ENCODE results near the gene ATF7. TPM values are rescaled to one million over a fixed set of nuclear protein-coding genes. Genes with fewer than 3 reads are reported as not detected.

ATF7 gene
- total and polyA plus RNA-seq, 2 donors (not counting 3 experiments of a cell fraction or from before 2014, with no cell fraction given): 36.0 to 68.5 TPM

DNA sequence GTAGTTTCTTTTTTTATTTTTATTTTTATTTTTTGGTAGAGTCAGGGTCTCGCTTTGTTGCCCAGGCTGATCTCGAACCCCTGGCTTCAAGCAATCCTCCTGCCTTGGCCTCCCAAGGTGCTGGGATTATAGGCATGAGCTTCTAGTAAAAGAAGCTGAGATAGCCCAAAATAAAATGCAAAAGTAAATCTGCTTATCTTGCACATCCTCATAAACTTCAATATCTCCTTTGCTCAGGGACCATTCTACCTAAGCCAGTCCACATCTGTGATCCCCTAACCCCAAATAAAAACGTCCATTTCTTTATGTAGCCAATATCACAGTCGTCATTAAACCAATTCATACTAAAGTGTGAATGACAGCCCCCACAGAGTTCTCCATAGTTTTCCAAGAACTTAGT is 36.3 kb downstream of the ATF7 start:
- CTCF ChIA-PET: interaction anchor here (1.2 kb wide), 1 partner anchor 15 kb away, joined by 3 read pairs; no protein-coding TSS in a partner anchor
- Histone ChIP-seq H3K9me1 (replicated peaks; ENCODE audit: control insufficient read depth, extremely low read depth, insufficient read depth, low read length) (no peaks in the 10 kb centered on the region), H3K4me2 (ENCODE audit: insufficient read depth, low read length) (no peak overlapping the region), H3K9me3 (replicated peaks; ENCODE audit: control insufficient read depth, insufficient read depth, low read length) (no peaks in the 10 kb centered on the region), H4K20me1 (replicated peaks; ENCODE audit: control insufficient read depth, extremely low read depth, insufficient read depth, low read length) (no peaks in the 10 kb centered on the region), H3K27me3 (ENCODE audit: control insufficient read depth in 2 of 2, insufficient read depth in 2 of 2, low read length in 2 of 2) (no peaks in the 10 kb centered on the region), H3K79me2 (ENCODE audit: control insufficient read depth, insufficient read depth, low read length) (peaks cover 59% of the 10 kb centered on the region), H3K4me1 (ENCODE audit: control insufficient read depth, extremely low read depth, insufficient read depth, low read length) (peaks cover 30% of the 10 kb centered on the region), H2AFZ (ENCODE audit: low read depth, low read length) (no peak overlapping the region), H3K9ac (replicated peaks; ENCODE audit: extremely low read depth, insufficient read depth, low read length) (no peak overlapping the region), H3K4me3 (replicated peaks in 1 of 3; ENCODE audit: insufficient read depth in 1 of 3, low read depth in 1 of 3, low read length in 3 of 3) (no peak overlapping the region), H3K36me3 (ENCODE audit: control insufficient read depth in 2 of 2, extremely low read depth in 1 of 2, insufficient read depth in 2 of 2, low read length in 2 of 2) (peaks cover 0 to 2% of the 10 kb centered on the region in 2 experiments), H3K27ac (ENCODE audit: insufficient read depth, low read depth, low read length) (no peak overlapping the region)
- DNase-seq (ENCODE audit: low read depth, low spot score): no peak
- TF ChIP-seq MYC (IDR thresholded peaks at IDR 0.05; ENCODE audit: low read depth, low read length) (no peak), POLR2A (IDR thresholded peaks at IDR 0.05; ENCODE audit: low read depth, low read length) (no peak), EZH2 (IDR thresholded peaks at IDR 0.05; ENCODE audit: borderline replicate concordance, low read depth, low read length, severe bottlenecking) (no peak), POLR2AphosphoS5 (IDR thresholded peaks at IDR 0.05; ENCODE audit: insufficient read depth, low read depth, low read length) (no peak), FOS (IDR thresholded peaks at IDR 0.05; ENCODE audit: borderline replicate concordance, insufficient read depth, low read length) (no peak), JUN (IDR thresholded peaks at IDR 0.05; ENCODE audit: borderline replicate concordance, insufficient read depth, insufficient read length, low read depth) (no peak), GATA2 (IDR thresholded peaks at IDR 0.05; ENCODE audit: insufficient read depth, insufficient read length, low read depth, low read length) (no peak)
- TF ChIP-seq, protein P1, sequence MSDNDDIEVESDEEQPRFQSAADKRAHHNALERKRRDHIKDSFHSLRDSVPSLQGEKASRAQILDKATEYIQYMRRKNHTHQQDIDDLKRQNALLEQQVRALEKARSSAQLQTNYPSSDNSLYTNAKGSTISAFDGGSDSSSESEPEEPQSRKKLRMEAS (IDR thresholded peaks at IDR 0.05; ENCODE audit: insufficient read depth, insufficient read length): no peak
- TF ChIP-seq, protein P2, sequence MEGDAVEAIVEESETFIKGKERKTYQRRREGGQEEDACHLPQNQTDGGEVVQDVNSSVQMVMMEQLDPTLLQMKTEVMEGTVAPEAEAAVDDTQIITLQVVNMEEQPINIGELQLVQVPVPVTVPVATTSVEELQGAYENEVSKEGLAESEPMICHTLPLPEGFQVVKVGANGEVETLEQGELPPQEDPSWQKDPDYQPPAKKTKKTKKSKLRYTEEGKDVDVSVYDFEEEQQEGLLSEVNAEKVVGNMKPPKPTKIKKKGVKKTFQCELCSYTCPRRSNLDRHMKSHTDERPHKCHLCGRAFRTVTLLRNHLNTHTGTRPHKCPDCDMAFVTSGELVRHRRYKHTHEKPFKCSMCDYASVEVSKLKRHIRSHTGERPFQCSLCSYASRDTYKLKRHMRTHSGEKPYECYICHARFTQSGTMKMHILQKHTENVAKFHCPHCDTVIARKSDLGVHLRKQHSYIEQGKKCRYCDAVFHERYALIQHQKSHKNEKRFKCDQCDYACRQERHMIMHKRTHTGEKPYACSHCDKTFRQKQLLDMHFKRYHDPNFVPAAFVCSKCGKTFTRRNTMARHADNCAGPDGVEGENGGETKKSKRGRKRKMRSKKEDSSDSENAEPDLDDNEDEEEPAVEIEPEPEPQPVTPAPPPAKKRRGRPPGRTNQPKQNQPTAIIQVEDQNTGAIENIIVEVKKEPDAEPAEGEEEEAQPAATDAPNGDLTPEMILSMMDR (IDR thresholded peaks at IDR 0.05; ENCODE audit: extremely low read depth in 1 of 2, insufficient read depth in 1 of 2, low read depth in 1 of 2, low read length in 2 of 2): no peak
- no peak for FAIRE-seq
- dilution Hi-C loops (cut with MboI; ENCODE audit: extremely low pct_ligation_motif_present, low sequenced_read_pairs): no loop called here
- BruUV-seq (replicated peaks): no TSS peak
- intact Hi-C loops (cut with micrococcal nuclease): no loop called here
- POLR2A ChIA-PET: no interaction called here
